K562 (cell line): ENCODE data around the gene PHTF2. TPM values are rescaled to one million over a fixed set of nuclear protein-coding genes. Genes with fewer than 3 reads are reported as not detected.

Experiments
- BCOR ChIP-seq: fragments of 450-650 bp; IDR thresholded peaks from 2 replicates; pipeline ENCODE4 v1.6.1; 2016
- NFE2L1 ChIP-seq: fragments of 450-650 bp; IDR thresholded peaks from 2 replicates; pipeline ENCODE4 v1.6.1; 2016; ENCODE audit warnings: missing genetic modification characterization, low read depth, mild to moderate bottlenecking, missing compliant biosample characterization, moderate library complexity, borderline replicate concordance
- NR3C1 ChIP-seq: sonication (generic); formaldehyde crosslinking; IDR thresholded peaks from 2 replicates; pipeline ENCODE4 v1.8.1; 2022; ENCODE audit warnings: missing genetic modification reagents
- PCBP1 ChIP-seq: fragments of 200-400 bp; formaldehyde crosslinking; IDR thresholded peaks from 2 replicates; pipeline ENCODE4 v1.6.1; 2018; ENCODE audit warnings: mild to moderate bottlenecking, low read depth, low read length; ENCODE audit not compliant: poor library complexity, severe bottlenecking
- PCBP2 ChIP-seq: fragments of 200-400 bp; formaldehyde crosslinking; IDR thresholded peaks from 2 replicates; pipeline ENCODE4 v1.6.1; 2018; ENCODE audit warnings: low read length, low read depth, mild to moderate bottlenecking, moderate library complexity; ENCODE audit not compliant: poor library complexity, severe bottlenecking
- PTRF ChIP-seq: fragments of 450-650 bp; IDR thresholded peaks from 2 replicates; pipeline ENCODE4 v1.6.1; 2016; ENCODE audit warnings: mild to moderate bottlenecking, missing genetic modification characterization, missing compliant biosample characterization
- RBM15 ChIP-seq: fragments of 200-400 bp; formaldehyde crosslinking; IDR thresholded peaks from 2 replicates; pipeline ENCODE4 v1.6.1; 2018; ENCODE audit warnings: mild to moderate bottlenecking, low read length, moderate library complexity; ENCODE audit not compliant: insufficient read depth
- SAFB2 ChIP-seq: fragments of 200-400 bp; formaldehyde crosslinking; IDR thresholded peaks from 2 replicates; pipeline ENCODE4 v1.6.1; 2018; ENCODE audit warnings: borderline replicate concordance, low read length, low read depth, moderate library complexity; ENCODE audit not compliant: severe bottlenecking
- SIRT6 ChIP-seq: IDR thresholded peaks from one replicate; pipeline ENCODE4 v1.6.1; 2012; ENCODE audit warnings: low read depth, mild to moderate bottlenecking, control low read depth, inconsistent platforms, low read length, moderate library complexity
- WHSC1 ChIP-seq: IDR thresholded peaks from one replicate; pipeline ENCODE4 v1.6.1; 2012; ENCODE audit warnings: low read length, control low read depth, inconsistent platforms
- ZBTB49 ChIP-seq: sonication (generic); formaldehyde crosslinking; IDR thresholded peaks from 2 replicates; pipeline ENCODE4 v1.8.0; 2022; ENCODE audit warnings: missing genetic modification reagents, mild to moderate bottlenecking, borderline replicate concordance
- ZBTB7A ChIP-seq: IDR thresholded peaks from 2 replicates; pipeline ENCODE4 v1.6.1; 2011; ENCODE audit warnings: low read depth, mild to moderate bottlenecking, low read length, moderate library complexity, borderline replicate concordance; ENCODE audit not compliant: control insufficient read depth
- ZNF445 ChIP-seq: fragments of 250-450 bp; sonication (Bioruptor Pico); IDR thresholded peaks from 2 replicates; pipeline ENCODE4 v1.4.0; 2020; ENCODE audit warnings: low read depth, mild to moderate bottlenecking, moderate library complexity
- ZNF589 ChIP-seq: fragments of 200-800 bp; sonication (Bioruptor generic); IDR thresholded peaks from 2 replicates; pipeline ENCODE4 v1.6.1; 2016; ENCODE audit warnings: low read depth, missing genetic modification characterization, missing compliant biosample characterization
- ZNF668 ChIP-seq: fragments of 250-450 bp; sonication (Bioruptor Pico); IDR thresholded peaks from 2 replicates; pipeline ENCODE4 v1.8.0; 2022; ENCODE audit warnings: mild to moderate bottlenecking, inconsistent platforms
- ZNF764 ChIP-seq: fragments of 250-450 bp; sonication (Bioruptor Pico); IDR thresholded peaks from 2 replicates; pipeline ENCODE4 v1.4.0; 2020; ENCODE audit warnings: low read depth, mild to moderate bottlenecking, moderate library complexity
- polyA plus RNA-seq, 8 experiments: library from polyadenylated mRNA; depleted of rRNA in 4 of 8; stranded (reverse) in 5 of 8; unstranded in 3 of 8; fragments of >200 nt; fragmentation: Nextera tagmentation in 2 of 8; fragmentation: Illumina TruSeq in 1 of 8; extraction: Ambion mirVana in 2 of 8; extraction: Trizol in 1 of 8; gene quantifications; 2 replicates each; pipeline versions ENCODE4 v1.2.1 to v1.2.3, GENCODE V29; 2011 to 2014; ENCODE audit warnings: inconsistent platforms in 1 of 8, missing spikeins in 1 of 8
- total RNA-seq, 7 experiments: library from RNA; depleted of rRNA in 6 of 7; stranded (reverse); fragments of >200 nt in 6 of 7; fragmentation: Illumina TruSeq in 2 of 7; extraction: Trizol in 2 of 7; gene quantifications; 2 replicates each; pipeline versions ENCODE4 v1.2.1 to v1.2.3, GENCODE V29; 2011 to 2021; ENCODE audit warnings: low replicate concordance in 1 of 7
- TF ChIP-seq, protein P1 (sequence below), 2 experiments: fragments of 450-650 bp; IDR thresholded peaks; 2 replicates each; pipeline ENCODE4 v1.6.1; 2016; ENCODE audit warnings: mild to moderate bottlenecking in 2 of 2, borderline replicate concordance in 1 of 2, low read depth in 1 of 2, moderate library complexity in 1 of 2

PHTF2 gene
- total and polyA plus RNA-seq, 9 of the 15 experiments (the other 6 are each of a cell fraction or from before 2014, with no cell fraction given): 17.9 to 43.6 (median 25.4) TPM

GRCh38 chr7:77798394-77799077, at the start of gene PHTF2, which contains the start of gene TMEM60 (continued):
- TF ChIP-seq ZBTB49 (CRISPR knock-in tag): no peak
- no peak for TF ChIP-seq RBM15
- TF ChIP-seq ZNF445 (CRISPR knock-in tag): peak; percentile 30; the same call in 1 of the 2 replicates
- TF ChIP-seq NR3C1 (CRISPR knock-in tag): no peak
- TF ChIP-seq ZNF764 (CRISPR knock-in tag): peak; percentile 25; the same call in 1 of the 2 replicates
- TF ChIP-seq PCBP1: peak; percentile 70
- no peak for TF ChIP-seq ZNF668 (CRISPR knock-in tag)
- no peak for TF ChIP-seq PCBP2
- TF ChIP-seq WHSC1: no peak
- no peak for TF ChIP-seq SIRT6
- no peak for TF ChIP-seq PTRF (tag)
- no peak for TF ChIP-seq SAFB2
- TF ChIP-seq ZBTB7A: no peak
- no peak; the same call in 1 of the 2 replicates for TF ChIP-seq BCOR
- TF ChIP-seq NFE2L1 (tag): no peak
- TF ChIP-seq, protein P1, sequence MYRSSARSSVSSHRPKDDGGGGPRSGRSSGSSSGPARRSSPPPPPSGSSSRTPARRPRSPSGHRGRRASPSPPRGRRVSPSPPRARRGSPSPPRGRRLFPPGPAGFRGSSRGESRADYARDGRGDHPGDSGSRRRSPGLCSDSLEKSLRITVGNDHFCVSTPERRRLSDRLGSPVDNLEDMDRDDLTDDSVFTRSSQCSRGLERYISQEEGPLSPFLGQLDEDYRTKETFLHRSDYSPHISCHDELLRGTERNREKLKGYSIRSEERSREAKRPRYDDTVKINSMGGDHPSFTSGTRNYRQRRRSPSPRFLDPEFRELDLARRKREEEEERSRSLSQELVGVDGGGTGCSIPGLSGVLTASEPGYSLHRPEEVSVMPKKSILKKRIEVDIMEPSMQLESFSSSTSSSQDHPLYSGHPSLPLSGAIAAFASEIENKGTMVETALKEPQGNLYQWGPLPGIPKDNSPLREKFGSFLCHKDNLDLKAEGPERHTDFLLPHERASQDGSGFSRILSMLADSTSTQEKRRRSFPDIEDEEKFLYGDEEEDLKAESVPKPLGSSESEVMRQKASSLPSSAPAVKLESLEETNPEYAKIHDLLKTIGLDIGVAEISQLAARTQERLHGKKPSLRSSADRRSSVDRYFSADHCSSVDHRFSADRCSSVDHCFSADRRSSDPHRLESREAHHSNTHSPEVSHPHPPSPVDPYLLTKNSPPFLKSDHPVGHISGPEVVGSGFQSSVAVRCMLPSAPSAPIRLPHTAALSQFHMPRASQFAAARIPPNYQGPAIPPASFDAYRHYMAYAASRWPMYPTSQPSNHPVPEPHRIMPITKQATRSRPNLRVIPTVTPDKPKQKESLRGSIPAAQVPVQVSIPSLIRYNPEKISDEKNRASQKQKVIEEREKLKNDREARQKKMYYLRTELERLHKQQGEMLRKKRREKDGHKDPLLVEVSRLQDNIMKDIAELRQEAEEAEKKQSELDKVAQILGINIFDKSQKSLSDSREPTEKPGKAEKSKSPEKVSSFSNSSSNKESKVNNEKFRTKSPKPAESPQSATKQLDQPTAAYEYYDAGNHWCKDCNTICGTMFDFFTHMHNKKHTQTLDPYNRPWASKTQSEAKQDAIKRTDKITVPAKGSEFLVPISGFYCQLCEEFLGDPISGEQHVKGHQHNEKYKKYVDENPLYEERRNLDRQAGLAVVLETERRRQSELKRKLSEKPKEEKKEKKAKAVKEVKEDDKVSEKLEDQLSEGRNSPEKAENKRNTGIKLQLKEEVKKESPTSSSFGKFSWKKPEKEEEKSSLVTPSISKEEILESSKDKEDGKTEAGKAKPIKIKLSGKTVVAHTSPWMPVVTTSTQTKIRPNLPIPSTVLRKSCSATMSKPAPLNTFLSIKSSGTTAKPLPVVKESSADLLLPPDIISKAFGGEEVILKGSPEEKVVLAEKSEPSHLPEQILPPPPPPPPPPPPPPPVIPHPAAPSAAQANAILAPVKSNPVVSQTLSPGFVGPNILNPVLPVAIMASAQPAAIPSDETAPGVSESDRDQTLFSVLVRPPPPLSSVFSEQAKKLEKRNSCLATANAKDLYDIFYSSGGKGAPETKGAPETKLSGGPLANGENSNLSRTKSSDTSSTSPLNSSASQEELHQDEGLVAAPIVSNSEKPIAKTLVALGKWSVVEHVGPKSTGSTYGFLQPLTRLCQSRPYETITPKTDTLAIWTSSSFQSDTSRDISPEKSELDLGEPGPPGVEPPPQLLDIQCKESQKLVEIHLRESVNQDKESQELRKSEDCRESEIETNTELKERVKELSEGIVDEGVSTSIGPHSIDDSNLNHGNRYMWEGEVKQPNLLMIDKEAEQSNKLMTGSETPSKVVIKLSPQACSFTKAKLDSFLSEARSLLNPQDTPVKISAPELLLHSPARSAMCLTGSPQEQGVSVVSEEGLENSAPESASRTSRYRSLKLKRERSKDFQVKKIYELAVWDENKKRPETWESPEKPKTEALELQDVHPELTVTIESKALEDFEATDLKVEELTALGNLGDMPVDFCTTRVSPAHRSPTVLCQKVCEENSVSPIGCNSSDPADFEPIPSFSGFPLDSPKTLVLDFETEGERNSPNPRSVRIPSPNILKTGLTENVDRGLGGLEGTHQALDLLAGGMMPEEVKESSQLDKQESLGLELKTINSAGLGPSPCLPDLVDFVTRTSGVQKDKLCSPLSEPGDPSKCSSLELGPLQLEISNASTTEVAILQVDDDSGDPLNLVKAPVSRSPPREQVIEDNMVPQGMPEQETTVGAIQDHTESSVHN (IDR thresholded peaks at IDR 0.05; ENCODE audit: borderline replicate concordance in 1 of 2, low read depth in 1 of 2): no peak
- no peak for TF ChIP-seq ZNF589 (CRISPR knock-in tag)
